G401 (cell line): ENCODE data around the gene ADSS1. TPM values are rescaled to one million over a fixed set of nuclear protein-coding genes. Genes with fewer than 3 reads are reported as not detected.
"Not testable (repeated sequence)": the region's sequence is repeated elsewhere in the genome, so short reads cannot be mapped to it uniquely, and the experiment has no call there.

Source experiments
- DNase-seq: peaks from one replicate; pipeline ENCODE4 v3.0.0-alpha.2; 2015; ENCODE audit warnings: low spot score
- in situ Hi-C: cut with HindIII; loops from 2 replicates; pipeline ENCODE4 v1.10.0; 2016; ENCODE audit warnings: low sequenced_read_pairs, mixed read lengths
- total RNA-seq: library from RNA; depleted of rRNA; stranded (reverse); fragments of >200 nt; shearing (Covaris generic); gene quantifications from 2 replicates; pipeline ENCODE4 v1.2.3, GENCODE V29; 2014

The ADSS1 gene
- total RNA-seq, 1 experiment from 2014 or later, result 19.5 TPM

DNA sequence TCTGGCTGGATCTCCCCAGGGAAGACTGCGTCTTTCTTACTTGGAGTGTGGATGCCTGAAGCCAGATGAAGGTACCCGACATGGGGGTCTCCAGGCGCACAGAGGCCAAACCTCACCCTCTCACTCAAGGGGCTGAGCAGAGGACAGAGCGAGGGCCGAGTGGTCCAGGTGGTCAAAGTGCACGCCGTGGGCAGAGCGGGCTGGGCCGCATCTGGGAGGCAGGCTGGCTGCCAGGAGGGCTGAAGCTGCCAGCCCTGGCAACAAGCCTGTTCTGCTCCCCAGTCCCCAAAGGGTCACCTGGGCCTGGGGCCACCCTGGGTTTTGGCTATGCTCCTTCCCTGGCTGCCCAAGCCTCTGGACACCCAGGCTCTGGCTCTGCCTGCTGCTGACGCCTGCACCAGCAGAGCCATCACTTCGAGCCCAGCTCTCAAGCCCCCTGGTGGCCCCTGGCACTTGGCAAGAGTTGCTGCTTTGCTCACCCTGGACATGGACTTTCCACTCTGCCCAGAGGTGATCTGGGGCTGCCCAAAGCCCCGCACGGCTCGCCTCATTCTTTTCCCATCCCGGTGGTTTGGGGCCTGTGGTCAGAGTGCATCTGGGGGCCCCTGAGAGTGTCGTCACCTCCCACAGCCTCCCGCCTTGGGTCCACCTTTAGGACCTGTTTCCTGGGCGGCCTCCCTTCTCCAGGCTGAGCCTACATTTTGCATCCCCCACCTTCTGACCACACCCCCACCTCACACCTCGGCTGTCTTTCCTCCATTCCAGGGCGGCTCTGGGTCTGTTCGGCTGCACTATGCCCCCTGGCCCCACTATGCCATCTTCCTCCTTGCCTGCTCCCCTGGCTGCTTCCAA, 2.8 kb downstream of the ADSS1 start:
- in situ Hi-C loops, result no loop called here
- no peak for DNase-seq

DNA sequence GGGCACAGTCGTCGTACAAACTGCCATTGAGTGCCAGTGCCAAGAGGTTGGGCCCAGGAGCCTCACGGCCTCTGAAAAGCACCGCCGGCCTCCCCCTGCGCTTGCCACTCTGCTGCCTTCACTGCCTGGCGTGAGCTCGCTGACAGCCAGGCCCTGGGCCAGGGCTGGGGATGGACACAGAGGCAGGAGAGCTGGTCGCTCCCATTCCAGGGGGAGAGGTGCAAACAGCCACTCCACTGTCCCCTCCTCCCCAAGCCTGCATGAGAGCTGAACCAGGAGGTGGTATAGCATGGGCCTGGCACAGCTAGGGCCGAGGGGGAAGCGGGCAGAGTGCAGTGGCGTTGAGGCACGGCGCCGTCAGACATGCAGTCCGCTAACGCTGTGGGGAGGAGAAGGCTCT, 4.6 kb downstream of the ADSS1 start:
- in situ Hi-C loops, result no loop called here
- DNase-seq, result no peak

DNA sequence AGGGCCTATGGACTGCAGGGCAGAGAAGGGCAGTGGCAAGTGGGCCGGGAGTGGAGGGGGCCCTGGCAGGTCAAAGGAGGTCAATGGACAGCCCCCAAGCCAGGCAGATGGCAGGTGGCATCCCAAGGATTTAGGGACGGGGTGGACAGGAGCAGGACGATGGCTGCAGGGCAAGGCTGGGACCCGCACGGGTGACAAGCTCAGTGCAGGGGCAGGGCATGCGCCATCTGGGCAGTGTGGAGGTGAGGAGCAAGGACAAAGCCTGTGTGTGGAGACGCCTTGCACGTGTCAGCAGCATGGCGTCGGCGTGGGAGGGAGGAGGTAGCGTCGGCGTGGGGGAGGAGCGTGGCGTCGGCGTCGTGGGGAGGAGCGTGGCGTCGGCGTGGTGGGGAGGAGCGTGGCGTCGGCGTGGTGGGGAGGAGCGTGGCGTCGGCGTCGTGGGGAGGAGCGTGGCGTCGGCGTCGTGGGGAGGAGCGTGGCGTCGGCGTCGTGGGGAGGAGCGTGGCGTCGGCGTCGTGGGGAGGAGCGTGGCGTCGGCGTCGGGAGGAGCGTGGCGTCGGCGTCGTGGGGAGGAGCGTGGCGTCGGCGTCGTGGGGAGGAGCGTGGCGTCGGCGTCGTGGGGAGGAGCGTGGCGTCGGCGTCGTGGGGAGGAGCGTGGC, 5.3 kb downstream of the ADSS1 start:
- in situ Hi-C loops, DNase-seq: not testable (repeated sequence)

DNA sequence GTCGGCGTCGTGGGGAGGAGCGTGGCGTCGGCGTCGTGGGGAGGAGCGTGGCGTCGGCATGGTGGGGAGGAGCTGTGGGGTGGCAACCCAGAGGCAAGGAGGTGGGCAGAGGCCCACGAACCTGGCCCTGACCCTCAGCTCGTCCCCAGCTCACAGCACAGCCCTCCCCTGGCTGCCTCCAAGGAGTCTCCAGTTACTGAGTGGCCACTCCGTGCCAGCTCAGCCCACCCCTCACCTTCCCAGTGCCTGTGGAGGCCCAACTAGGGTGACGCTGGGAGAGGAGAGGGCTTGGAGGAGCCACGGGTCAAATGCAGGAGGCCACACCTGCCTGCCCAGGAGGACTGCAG, 5.8 kb downstream of the ADSS1 start:
- no peak for DNase-seq
- in situ Hi-C loops, result no loop called here

DNA sequence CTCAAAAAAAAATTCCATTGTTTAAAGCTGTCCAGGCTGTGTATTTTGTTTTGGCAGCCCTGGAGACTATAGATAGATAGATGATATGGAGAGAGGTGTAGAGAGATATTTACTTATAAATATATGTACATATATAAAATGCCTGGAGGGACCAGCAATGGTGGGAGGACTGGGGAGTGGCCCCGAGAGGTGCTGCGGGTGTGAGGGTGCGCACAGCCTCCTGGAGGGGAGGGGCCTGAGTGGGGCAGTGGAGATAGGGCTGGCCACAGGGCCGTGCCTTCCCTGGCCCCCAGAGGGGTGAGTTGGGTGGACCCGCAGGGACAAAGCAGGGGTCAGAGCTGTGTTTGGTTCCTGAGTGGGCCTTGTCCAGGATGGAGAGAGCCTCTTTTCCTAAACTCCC, 6.5 kb downstream of the ADSS1 start:
- DNase-seq, result no peak
- in situ Hi-C loops, result no loop called here

DNA sequence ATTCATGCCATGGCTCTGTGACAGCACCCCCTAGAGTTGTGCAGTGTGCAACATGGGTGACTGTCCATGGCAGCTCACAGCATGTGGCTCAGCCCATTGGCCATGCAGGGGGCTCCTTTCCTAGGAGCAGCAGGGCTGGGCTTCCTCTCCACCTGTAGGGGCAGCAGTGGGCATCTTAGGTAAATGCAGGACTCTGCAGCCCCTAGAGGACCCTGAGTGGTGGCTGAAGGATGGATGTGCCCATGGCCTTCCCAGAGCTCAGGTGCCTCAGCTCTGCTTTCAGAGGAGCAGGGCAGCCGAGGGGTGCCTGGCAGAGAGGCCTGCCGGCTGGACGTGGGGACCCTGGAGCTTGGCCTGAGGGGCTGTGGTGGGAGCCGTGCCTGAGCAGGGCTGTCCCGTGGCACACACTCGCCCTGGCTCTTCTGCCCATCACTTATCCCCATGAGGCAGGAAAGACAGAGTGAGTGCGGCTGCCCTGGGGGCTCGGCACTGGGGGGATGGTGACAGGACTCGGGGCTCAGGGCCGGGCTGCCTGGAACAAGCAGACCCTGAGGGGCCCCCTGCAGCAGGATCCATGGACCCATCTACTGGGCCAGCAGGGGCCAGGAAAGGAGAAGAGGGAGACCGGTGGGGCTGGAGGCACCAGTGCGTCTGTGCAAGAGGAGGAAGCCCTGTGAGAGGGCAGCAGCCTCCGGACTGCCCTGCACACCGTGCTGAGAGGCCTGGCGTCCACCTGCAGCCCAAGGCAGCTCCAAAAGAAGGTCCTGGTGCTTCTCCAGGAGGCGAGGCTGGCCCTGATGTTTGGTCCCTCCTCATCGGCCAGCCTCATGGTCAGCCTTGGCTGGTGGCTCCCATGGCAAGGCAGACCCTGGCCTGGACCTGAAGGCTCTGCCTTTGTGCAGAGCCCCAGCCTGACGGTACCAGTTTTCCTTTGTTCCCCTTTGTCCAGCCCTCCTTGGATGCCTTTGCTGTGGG, 7.6 kb downstream of the ADSS1 start:
- DNase-seq, result no peak
- in situ Hi-C loops, result no loop called here

DNA sequence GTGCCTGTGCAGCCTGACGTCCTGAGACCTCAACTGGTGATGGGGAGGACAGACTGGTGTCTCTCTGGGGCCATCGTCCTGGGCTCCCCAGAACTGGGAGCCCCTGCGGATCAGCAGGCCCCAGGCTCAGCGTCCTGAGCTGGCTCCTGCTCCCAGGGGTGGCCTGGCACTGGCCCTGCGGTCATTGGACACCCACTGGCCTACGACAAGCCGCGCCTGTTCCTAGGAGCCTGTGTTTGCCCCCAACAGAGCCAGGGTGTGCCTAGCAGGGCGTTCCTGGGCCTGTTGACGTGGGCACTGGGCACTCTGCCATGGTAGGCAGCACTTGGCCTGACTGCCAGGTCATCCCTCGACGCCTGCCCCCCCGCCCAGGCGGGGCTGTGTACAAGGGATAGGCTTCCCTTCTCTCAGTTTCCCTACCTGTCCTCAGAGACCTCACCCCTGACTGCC, 8.4 kb downstream of the ADSS1 start:
- DNase-seq, result no peak
- in situ Hi-C loops, result no loop called here

DNA sequence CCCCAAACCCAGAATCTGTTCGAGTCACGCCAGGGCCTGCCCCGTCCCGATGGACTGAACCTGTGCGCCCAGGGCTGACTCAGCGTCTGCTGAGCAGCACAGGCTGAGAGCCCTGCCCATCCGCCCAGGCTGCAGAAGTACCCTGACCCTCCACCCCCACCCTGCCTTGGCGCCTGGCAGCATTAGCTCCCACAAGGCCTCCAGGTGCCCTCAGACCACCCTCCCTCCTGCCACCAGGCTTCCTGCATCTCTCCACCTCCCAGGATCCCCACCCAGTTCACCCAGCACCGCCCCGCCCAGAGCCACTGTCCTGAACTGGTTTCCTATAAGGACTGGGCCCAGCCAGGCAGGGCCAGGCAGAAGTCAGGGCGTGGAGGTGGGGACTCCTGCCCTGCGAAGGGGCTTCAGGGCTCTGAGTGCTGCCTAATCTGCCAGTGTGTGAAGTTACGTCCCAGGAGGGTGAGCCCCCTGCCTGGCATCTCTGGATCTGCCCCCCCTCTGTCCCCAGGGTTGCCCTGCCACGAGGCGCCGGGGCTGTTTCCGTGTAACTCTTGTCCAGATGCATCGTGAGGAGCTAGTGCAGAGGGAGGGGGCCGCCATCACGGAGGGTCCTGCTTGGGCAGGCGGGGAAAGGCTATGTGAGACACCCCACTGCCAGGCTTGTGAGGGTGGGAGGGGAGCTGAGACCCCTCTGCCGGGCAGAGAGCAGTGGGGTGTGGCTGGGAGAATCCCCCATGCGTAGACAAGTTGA, 9.1 kb downstream of the ADSS1 start:
- in situ Hi-C loops, result no loop called here
- no peak for DNase-seq

DNA sequence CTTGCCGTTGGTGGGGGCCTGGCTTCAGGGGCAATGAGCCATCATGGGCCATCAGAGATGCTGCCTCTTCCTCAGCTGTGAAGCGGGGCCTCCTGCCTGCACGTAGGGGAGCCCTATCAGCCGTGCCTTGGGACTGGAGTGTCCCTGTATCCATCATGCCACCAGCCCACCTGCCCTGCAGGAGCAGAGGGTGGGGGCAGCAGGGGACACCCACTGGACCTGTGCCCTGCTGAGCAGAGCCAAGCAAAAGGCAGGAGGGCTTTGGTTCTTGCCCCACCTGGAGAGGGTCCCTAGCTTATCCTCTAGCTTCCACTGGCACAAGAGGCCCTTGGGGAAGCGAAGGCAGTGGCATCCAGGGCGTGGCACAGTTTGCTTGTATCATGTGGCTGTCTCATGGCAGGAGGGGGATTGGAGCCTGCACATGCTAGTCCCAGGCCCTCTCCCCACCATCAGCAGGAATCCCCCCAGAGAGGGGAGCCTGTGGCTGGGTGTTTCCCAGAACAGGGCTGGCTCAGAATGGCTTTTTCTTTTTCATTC, 10.1 kb downstream of the ADSS1 start:
- in situ Hi-C loops, result no loop called here
- no peak for DNase-seq

DNA sequence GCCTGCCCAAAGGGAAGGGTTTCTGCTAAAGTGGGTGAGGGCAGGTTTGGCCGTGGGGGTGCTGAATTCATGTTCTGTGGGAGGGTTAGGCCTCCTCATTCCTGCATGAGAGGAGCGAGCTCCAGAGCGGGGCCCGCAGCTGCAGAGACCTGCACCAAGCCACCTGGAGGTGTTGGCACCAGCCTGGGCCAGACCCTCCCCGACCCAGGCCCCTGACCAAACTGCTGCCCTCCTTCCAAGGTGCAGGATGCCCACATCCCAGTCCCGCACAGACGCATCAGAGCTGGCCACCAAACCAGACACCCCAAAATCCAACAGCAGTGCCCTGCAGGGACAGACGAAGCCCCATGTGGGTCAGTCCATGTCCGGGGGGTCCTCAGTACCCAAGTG, 10.6 kb downstream of the ADSS1 start:
- DNase-seq, result no peak
- in situ Hi-C loops, result no loop called here

DNA sequence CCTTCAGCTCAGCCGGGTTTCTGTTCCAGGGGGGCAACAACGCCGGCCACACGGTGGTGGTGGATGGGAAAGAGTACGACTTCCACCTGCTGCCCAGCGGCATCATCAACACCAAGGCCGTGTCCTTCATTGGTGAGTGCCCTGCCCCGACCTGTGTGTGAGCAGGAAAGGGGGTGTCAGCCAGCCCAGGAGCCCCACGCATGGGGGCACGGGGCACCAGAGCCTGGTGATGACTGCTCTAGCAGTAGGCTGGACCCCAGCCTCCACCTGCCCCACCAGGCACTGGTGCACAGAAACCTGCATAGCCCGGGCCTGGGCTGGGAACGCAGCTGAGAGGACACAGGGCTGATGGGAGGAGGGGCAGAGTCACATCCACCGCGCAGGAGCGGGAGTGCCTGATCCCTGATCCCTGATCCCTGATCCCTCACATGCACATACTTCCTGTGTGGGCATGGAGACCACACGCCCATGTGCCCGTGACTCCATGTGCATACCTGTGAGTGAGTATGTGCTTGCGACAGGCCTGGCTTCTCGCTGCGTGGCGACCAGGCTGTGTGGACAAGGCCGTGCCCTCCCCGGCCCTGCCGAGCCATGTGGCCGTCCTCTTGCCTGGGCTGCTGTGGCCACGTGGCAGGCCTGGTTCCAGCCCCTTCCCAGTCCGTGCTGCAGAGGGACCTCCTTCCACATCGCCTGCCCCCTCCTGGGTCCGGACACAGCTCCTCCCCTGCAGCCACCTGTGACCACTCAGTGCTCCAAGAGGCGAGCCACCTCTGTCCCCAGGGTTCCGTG, 11.2 kb downstream of the ADSS1 start:
- in situ Hi-C loops, result no loop called here
- no peak for DNase-seq

DNA sequence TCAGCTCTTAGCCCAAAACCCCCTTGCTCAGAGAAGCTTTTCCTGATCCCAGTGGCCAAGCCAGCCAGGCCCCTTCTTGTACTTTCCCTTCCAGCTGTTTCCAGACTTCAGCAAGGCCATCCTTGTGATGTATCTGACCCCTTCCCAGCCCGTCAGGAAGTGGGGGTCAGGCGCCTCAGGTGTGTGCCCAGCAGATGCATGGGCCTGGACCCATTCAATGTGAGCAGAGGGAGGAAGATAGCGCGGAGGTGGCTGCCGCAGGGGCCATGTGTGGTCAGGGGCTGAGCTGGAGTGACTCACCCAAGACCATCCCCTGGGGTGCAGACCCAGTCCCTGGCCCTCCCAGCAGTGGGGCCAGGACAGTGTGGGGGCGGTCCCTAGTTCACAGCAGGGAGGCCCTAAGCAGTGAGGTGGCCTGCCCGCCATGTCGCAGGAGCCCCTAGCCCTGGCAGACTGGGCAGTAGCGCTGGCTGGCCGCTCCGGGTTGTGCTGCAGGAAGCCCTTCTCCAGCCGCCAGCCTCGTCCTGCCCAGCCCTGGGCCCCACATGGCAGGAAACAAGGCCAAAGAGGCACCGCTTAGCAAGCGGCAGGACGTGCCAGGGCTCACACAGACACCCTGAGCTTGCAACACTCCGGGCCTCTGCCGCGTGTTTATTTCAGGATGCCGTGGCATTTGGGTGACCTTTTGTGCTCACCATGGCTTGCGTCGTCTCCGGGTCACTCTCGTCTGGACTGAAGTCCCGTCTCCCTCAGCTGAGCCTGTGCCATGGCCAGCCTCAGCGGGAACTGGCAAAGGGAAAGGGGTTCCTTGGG, 12.0 kb downstream of the ADSS1 start:
- in situ Hi-C loops, result no loop called here
- peak; percentile 52 for DNase-seq

DNA sequence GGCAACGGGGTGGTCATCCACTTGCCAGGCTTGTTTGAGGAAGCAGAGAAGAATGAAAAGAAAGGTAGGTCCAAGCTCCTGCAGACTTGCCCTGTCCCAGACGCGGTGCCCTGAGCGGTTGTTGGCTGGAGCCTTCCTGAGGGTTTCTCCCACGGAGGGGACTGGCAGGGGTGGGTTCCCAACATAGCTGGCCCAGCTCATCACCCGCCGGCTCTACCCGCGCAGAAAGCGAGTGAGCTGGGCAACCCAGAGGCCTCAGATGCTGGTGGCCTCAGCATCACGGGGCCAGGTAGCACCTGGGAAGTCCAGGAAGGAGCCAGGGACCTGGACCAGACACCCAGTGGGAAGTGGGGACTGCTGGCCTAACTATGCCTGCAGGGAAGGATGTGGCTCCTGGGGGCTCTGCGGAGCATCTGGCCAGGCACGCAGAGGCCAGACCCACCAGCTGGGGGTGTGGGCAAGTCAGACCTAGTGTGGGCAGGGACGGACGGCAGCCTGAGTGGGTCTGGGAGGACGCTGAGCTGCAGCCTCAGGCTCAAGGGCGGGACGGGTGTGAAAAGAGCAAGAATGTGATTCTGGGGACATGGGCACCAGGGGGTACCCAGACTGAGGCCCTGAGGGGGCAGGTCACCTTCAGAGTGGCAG, 14.5 kb downstream of the ADSS1 start:
- in situ Hi-C loops, result no loop called here

DNA sequence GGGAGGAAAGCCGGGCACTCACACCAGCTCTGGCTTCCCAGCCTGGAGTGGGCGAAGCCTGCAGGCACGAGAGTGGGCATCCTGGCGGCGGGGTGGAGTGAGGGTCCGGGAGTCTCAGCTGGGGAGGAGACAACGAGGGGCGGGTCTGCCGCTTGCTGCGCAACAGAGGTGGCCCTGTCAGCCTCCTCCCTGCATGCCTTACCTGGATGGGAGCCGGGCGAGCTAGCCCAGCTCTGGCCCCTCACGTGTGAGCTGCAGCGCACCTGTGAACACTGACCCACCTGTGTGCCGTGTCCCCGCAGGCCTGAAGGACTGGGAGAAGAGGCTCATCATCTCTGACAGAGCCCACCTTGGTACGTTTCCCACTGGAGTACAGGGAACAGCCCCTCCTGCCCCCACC, 15.0 kb downstream of the ADSS1 start:
- in situ Hi-C loops, result no loop called here
- no peak for DNase-seq

More for the DNA sequence above, 14.5 kb downstream of the ADSS1 start:
- DNase-seq, result no peak

DNA sequence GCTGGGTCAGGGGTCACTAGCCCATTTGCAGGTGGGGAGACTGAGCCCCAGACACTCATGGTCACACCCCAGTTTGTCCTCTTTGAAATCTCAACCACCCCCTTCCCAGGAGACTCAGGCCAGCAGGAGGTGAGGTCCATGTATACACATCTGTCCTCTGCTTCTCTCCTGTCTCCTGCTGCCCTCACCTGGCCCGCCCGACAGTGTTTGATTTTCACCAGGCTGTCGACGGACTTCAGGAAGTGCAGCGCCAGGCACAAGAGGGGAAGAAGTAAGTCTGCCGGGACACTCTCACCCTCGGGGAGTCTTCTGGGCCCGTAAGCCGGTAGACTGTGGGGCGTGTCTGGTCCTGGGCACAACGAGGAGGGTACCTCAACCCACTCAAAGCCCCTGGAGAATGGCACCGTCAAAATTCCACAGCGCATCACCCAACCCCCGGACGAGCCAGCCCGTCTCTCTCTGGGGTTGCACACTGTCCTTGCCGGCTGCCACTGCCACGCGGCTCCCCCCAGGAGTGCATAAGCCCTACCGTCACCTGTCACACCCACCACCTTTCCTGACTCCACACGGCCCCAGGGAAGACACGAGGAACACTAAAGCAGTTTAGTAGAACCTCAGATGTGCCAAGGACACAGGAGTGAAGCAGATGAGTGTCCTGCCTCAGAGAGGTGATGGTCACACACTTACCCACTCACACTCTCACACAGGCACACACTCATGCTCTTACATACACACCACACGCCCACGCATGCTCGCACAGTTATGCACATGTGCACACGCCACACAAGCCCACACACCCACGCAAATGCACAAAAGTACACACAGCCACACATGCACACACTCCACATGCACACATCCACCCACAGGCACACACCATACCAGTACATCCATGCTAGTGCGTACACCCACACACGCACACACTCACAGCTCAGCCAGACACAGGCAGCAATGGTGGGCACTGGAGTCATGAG, 15.8 kb downstream of the ADSS1 start:
- no peak for DNase-seq
- in situ Hi-C loops, result no loop called here
